Fibroblast of skin of scalp (primary cell): ENCODE data around the gene IGFALS.
A peak's percentile ranks its signal among the peaks of the same experiment; 100 is the strongest.

ENCODE experiments used
- DNase-seq: peaks from one replicate; pipeline ENCODE4 v3.0.0-alpha.2; 2013

Gene IGFALS

DNA sequence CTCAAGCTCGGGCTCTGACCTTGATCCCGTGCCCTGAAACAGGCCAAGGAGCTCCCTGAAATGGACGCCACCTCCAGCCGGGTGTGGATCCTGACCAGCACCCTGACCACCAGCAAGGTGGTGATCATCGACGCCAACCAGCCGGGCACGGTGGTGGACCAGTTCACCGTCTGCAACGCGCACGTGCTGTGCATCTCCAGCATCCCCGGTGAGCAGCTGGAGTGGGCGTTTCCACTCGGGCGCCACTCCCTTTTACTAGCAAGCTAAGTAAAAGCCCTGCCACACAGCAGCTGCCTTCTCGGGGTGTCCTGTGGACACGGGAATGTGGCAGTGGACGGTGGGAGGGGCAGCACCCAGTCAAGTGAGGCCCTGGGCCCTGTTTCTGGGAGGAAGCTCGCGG lies 28.5 kb downstream of the IGFALS start:
- DNase-seq, result no peak

DNA sequence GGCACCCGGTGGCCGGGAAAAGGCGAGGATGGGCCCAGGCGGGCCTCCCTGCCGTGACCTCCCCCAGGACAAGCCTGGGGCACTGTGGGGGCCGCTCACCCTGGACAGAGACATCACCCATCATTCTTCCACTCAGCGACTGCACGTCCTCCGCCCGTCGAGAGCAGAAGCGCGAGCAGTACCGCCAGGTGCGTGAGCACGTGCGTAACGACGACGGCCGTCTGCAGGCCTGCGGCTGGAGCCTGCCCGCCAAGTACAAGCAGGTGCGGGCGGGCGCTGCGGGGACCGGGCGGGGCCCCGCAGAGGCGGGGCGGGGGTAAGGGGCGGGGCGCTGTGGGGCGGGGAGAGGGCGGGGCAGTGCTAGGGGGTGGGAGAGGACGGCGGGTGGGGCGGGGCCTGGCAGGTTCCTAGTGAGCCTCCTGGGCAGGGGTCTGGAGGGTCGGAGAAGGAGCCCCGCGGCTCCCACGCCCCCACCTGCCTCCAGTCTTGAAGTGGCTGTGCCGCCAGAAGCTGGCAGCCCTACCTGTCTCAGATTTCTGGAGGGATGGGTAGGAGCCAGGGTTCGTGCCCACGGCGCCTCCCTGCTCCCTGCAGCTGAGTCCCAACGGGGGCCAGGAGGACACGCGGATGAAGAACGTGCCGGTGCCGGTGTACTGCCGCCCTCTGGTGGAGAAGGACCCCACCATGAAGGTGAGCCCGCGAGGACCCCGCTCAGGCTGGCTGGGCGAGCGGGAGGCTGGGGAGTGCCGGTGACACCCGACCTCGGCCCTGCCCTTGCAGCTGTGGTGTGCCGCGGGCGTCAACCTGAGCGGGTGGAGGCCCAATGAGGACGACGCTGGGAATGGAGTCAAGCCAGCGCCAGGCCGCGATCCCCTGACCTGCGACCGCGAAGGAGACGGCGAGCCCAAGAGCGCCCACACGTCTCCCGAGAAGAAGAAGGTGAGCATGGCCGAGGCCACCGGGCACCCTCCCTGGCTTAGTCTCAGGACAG lies 29.7 kb downstream of the IGFALS start:
- DNase-seq, result peak; percentile 44

DNA sequence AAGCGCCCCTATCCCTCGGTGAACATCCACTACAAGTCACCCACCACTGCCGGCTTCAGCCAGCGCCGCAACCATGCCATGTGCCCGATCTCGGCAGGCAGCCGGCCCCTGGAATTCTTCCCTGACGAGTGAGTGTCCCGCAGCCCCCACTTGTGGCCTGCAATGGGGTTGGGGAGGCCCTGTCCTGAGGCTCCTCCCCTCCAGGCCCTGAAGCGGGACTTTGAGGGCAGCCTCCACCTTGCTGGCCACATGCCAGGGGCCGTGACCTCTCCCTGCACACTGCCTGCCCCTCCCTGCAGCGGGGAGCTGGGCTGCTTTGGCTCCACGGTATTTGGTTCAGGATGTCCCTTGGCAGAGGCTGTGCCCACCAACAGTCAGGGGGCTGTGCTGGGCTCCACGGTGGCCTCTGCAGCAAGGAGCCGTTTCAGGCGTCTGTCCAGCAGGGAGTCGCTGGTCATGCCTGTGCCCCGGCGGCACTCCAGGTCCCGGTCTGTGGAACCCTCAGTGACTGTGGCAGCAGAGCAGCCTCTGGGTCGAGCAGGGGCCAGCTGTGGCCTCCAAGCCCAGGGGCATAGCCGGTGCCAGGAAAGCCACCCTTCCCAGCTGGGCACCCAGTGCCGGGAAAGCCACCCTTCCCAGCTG lies 30.5 kb downstream of the IGFALS start:
- no peak for DNase-seq

DNA sequence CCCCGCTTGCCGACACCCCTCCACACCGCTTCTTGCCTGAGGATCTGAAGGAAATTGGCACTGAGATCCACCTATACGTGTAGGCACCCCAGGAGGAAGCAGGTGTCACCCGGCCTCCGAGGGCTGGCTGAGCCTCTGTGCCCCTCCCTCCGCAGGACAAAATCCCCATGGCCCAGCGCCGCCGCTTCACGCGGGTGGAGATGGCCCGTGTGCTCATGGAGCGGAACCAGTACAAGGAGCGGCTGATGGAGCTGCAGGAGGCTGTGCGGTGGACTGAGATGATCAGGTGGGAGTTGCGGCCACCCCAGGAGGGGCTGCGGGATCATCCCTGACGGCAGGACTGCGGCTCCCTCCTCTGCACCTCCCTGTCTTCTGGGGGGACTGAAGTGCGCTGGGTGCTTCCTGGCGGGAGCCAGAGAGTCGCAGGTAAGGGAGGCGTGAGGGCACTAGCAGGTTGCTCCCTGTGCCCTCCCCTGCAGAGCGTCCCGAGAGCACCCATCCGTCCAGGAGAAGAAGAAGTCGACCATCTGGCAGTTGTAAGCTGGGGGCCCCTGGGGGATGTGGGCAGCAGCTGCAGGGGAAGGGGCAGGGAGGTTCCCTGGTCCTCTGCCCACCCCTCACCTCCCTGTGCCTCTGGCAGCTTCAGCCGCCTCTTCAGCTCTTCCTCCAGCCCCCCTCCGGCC lies 31.2 kb downstream of the IGFALS start:
- DNase-seq, result no peak

DNA sequence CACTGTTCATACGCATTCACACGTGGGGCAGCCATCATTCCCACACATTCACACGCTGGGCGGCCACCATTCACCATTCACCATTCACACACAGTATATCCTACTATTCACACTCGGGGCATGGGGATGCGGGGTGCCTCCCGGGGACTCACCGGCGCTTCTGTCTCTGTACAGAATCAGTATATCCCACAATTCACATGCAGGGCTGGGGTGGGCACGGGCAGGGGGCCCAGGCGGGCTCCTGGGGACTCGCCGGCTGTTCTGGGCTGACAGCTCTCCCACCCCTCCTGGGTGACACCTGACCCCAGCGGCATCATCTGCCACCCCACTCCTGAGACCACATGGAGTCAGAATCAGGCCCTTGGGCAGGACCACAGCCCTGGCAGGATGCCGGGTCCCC lies 31.8 kb downstream of the IGFALS start:
- no peak for DNase-seq

DNA sequence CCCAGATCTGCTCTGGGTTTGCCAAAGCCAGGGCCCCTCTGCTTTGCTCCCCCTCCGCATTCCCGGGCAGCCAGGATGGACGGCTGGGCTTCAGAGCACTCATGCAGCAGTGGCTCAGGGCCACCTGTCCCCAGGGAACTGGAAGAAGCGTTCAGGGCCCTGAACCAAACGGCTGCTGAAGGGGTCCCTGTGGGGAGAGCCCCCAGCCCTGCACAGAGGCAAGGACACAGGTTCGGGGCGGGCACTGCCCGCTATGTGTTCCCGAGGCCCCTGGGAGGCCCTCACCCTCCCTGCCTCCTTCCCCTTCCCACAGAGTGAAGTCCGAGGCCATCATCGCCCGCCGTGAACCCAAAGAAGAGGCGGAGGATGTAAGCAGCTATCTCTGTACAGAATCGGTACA lies 32.6 kb downstream of the IGFALS start:
- DNase-seq, result no peak

DNA sequence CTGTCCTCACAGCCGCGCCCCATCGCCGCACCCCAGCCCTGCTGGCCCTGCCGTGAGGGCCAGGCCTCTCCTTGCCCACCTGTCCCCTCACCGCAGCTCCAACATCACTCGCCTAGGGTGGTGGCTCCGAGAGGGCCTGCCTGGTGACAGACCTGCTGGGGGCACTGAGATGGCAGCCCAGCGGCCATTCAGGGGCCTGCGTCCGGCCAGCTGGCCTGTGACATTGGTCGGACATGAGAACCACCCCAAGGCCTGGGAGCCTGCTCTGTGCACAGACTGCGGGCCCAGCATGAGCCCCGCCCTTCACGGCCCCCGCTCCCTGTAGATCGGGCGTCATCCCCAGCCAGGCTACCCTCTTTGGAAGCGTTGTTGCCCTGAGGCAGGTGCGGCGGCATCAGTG lies 34.0 kb downstream of the IGFALS start:
- DNase-seq, result no peak

DNA sequence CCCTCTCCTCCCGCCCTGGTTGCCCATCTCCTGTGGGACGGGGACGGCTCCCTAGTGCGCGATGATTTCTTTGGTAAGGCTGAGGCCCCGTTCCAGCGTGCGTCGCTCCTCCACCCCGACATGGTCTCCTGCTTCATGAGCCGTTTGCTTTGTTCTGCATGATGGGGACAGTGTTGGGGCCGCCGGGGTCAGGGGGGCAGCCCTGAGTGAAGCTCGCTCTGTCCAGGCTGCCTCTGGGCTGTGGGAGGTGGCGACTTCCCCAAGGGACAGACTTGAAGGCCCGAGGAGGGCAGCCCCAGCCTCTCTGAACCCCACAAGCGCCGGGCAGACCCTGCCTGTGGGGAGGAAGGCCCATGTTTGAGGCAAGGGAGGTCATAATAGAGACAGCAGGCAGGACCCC lies 34.6 kb downstream of the IGFALS start:
- DNase-seq, result no peak

DNA sequence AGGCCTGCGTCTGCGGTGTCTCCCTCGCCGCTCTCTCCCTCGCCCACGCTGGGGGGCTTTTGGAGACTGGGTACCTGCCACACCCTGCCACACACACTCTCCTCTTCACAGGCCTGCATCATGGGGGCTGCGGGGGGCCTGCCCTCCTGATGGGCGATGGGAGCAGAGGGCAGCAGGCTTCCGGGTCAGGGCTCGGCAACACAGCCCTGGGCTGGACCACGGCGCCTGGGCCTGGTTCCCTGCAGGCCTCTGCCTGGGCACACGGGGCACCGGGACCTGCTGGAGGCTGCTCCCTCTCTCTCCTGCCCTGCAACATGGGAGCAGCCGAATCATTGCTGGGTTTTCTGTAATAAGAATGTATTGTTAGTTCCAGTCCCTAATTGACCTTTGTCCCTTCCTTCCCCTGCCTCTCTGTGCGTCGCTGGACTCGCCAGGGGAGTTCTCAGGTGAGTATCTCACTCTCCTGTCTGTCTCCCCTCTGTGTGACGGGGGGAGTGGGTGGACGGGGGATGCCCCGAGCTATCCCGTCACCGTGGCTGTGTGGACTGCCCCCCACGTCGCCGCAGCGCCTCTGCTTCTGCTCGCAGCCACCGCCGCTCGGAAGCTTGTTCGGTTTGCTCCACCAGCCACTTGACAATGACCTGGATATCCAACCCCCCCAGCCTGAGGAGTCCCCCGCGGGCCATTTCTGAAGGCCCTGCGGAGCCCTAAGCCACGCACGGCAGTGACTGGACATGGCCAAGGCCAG lies 35.6 kb downstream of the IGFALS start:
- no peak for DNase-seq

DNA sequence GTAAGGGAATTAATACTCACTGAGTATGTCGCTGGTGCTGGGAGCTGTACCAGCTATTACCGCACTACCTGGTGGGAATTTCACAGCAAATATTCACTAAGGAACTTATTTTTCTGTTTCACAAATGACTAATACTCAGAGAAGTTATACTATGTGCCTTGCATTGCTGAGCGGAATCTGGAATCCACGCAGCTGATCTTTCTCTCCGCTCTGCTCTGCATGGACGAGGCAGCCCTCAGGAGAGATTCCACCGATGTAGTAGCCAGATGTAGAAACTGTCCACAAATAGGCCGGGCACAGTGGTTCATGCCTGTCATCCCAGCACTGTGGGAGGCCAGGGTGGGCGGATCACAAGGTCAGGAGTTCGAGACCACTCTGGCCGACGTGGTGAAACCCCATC lies 39.3 kb downstream of the IGFALS start:
- DNase-seq, result no peak

DNA sequence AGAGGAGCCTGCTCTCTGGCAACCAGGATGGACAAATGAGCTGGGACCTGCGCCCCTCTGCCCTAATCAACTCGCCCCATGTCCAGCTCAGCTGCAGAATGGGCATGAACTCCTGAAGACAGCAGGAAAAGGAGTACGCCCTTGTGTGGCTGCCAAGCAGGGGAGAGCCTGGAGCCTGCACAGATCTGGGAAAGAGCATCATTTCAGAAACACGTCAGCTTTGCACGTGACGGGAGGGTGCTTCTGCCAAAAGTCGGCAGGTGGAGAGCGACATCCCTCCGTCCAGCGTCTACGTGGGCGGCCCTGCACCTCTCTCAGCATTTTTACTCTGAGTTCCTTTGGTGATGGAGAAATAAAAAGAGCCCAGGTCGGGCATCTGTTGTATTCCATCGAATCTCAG lies 40.7 kb downstream of the IGFALS start:
- DNase-seq, result no peak

DNA sequence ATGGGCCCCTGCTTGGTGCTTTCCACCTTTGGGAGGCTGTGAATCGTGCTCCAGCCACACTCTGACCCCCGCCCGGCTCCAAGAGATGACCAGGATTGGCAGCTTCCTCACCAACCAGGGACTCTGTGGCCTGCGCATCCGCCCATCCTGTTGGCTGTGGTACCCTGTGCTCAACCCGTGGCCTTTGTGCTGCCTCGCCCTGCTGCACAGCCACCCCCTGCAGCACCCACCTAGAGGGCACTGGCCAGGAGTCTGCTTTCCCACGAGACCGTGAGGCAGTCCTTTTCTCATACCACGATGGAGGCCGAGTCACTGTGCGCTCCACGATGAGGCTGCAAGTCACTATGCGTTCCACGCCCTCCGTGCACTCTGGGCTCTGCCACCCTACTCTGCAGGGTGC lies 41.6 kb downstream of the IGFALS start:
- no peak for DNase-seq

DNA sequence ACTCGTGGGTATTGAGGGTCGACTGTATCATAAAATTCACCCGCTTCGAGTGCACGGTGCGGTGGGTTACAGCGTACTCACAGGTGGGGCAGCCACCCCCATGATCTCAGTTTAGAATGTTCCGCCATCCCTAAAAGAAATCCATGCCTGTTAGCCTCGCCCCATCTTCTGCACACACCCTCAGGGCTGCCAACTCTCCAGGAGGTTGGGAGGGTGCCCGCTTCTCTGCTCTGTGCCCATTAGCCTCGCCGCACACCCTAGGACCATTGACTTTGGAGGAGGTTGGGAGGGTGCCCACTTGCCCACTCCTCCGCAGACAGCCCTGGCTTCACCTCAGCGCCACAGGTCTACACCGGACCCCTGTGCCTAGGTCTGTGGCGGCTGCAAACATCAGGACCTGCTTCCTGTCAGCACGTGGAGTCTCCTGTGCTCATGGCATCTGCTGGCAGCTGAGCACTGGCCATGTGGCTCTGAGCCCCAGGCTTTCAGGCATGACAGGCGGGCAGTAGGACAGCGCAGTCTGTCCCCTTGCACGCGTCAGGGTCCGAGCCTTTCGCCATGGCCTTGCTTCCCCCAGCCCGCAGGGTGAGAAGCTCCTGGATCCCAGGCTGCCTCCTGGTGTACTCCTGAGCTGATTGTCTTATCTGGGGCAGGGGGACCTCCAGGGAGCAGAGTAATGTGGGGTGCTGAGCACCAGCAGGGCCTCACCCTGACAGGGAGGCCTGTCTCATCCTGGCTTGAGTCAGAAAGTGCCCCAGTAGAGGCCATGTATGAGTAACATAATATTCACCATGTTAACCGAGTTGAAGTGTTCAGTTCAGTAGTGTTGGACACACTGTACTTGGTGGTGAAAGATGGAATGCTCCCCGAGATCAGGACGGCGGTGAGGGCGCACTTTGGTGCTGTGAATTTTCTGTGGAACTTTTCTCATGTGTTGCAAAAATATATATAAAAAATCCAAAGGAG lies 44.1 kb downstream of the IGFALS start:
- DNase-seq, result no peak

DNA sequence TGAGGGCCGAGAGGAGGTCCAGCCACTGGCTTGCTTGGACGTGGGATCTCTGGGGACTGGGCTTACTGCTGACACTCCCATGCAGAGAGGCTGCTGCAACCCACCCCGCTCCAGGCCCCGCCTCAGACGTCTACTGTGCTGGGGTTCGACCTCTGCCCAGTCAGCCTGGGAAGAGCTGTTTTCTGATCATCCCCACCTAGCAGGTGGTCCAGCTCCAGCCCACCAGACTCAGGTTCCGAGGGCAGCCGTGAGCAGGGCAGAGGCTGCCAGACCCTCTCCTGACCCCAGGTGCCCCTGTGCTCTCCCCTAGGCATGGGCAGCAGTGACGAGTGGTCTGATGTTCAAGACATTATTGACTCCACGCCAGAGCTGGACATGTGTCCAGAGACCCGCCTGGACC lies 45.6 kb downstream of the IGFALS start:
- no peak for DNase-seq

DNA sequence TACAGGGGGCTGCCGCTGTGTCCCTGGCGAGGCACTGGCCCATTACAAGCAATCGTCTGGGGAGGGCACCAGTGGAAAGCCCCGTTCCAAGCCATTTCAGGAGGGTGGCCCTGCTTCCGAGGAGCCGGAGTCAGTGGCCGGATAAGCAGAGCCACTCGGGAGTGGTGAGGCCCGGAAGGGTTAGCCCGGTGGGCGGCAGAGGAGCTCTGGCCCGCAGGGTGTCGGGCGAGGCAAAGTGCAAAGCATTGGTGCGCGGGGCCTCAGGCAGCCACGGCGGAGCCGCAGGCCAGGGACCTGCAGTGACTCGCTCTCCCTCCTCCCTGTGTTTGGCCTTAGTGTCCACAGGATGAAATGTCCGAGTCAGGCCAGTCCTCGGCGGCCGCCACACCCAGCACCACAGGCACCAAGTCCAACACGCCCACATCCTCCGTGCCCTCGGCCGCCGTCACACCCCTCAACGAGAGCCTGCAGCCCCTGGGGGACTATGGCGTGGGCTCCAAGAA lies 46.8 kb downstream of the IGFALS start:
- DNase-seq, result no peak

DNA sequence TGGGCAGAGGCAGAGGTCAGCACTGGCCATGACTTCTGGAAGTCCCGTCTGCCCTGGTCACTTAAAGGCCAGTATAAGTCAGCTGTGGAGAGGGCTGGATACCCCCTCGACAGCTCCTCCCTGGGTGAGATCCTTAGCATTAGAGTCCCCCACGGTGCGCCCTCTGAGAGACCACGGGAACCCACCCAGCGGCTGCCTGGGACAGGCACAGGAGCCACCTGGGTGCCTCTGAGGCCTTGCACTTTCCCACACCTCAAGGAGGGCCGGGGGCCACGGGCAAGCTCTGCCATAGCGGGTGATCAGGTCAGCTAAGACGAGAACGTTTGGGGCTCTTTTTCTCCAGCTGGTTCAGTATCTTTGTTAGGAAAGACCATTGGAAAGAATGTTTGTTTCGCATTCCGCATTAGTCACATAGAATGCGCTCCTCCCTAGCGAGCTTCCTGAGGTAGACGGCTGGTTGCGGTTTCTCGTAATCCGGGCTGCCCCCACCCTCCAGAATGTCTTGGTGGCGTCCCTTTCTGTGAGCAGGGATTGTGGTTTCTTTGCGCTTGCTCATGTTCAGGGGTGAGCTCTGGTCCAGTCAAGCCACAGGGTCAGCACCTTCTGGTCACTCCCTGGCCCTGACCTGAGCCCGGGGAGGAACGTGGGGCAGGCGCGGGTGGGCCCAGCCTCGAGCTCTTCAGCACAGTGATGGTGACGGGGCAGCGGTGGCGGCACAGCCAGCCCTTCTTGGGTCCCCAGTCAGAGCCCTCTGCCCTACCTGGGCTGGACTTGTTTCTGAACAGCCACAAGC lies 47.4 kb downstream of the IGFALS start:
- DNase-seq, result peak; percentile 82

DNA sequence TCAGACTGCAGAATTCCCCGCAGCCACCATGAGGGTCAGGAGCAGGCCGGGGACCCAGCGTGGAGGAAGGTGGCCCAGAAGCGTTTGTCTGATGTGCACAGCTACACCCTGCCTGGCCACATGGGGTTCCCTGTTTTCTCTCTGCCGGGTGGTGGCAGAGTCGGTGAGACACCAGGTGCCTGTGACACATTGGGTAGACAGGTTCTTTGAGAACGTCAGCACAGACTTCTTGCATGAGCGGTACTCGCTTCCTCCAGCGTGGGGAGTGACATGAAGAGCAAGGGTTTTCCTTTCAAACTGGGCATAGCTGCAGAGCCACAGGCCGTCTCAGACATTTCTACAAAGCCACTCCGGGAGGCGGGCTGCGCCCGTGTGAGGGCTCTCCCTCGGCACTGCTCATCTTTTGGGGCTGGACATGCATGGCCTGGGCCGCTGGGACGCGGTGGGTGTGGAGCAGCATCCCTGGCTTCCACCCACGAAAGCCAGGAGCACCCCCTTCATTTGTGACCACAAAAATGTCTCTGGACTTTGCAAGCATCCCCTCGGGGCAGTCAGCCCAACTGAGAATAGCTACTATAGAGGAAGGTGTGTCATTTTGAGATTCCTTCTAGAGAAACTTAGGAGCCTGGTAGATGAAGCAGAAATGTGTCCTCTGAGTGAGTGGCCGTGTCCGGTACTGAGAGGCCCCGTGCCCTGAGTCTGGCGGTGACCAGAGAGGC lies 48.2 kb downstream of the IGFALS start:
- peak; percentile 89 for DNase-seq

DNA sequence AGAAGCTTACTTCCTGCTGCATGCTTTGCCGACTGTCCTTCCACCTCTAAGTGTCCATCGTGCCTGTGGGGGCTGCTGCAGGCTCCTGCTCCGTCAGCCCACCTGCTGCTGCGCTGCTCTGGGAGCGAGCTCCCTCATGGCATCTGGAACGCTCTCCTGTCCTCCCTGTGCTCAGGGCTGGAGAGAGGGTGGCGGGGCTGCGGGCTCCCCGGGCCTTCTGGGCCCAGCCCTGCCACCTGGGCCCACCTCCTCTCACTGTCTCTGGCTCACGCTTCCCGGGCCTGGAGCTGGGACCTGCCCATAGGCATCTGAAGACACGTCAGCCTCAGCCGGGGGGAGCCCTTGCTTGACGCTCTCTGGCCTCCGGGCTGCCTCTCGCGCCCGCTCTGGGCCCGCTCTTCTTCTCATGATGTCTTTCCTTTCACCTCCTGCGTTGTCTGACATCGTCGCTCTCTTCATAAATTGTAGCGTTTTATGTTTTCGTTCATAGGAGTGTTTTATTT lies 49.1 kb downstream of the IGFALS start:
- DNase-seq, result no peak
